Karpas-422 (cell line): ENCODE results near the gene ZNF582. TPM values are rescaled to one million over a fixed set of nuclear protein-coding genes. Genes with fewer than 3 reads are reported as not detected.
A peak's percentile ranks its signal among the peaks of the same experiment; 100 is the strongest.

ENCODE experiments used
- DNase-seq: peaks from one replicate; pipeline ENCODE4 v3.0.0-alpha.2; 2015
- H2AFZ ChIP-seq: fragments of 200-600 bp; sonication (generic); 2 replicates; pipeline ENCODE4 v1.6.1; 2014; ENCODE audit warnings: antibody characterized with exemption, low read length, mixed read lengths
- H3K27ac ChIP-seq: fragments of 200-600 bp; sonication (generic); 2 replicates; pipeline ENCODE4 v1.5.1; 2014; ENCODE audit warnings: mild to moderate bottlenecking, low read length, moderate library complexity
- H3K27me3 ChIP-seq: fragments of 200-600 bp; sonication (generic); 2 replicates; pipeline ENCODE4 v1.6.1; 2014; ENCODE audit warnings: low read length, mixed read lengths
- H3K36me3 ChIP-seq: fragments of 200-600 bp; sonication (generic); 2 replicates; pipeline ENCODE4 v1.6.1; 2014; ENCODE audit warnings: low read length, mixed read lengths; ENCODE audit not compliant: insufficient read depth
- H3K4me1 ChIP-seq: fragments of 200-600 bp; sonication (generic); 2 replicates; pipeline ENCODE4 v1.6.1; 2014; ENCODE audit warnings: mild to moderate bottlenecking, low read length, mixed read lengths
- H3K4me2 ChIP-seq: fragments of 200-600 bp; sonication (generic); 2 replicates; pipeline ENCODE4 v1.6.1; 2014; ENCODE audit warnings: low read length, low read depth, mild to moderate bottlenecking; ENCODE audit not compliant: poor library complexity, severe bottlenecking
- H3K4me3 ChIP-seq: fragments of 200-600 bp; sonication (generic); 2 replicates; pipeline ENCODE4 v1.5.1; 2014; ENCODE audit warnings: mild to moderate bottlenecking, antibody characterized with exemption, low read length, mixed read lengths
- H3K79me2 ChIP-seq: fragments of 200-600 bp; sonication (generic); 2 replicates; pipeline ENCODE4 v1.6.1; 2014; ENCODE audit warnings: mild to moderate bottlenecking, low read length, mixed read lengths
- H3K9ac ChIP-seq: fragments of 200-600 bp; sonication (generic); 2 replicates; pipeline ENCODE4 v1.6.0; 2014; ENCODE audit warnings: low read length
- H3K9me2 ChIP-seq: fragments of 200-600 bp; sonication (generic), shearing (Covaris generic); replicated peaks from 2 replicates; pipeline ENCODE4 v1.6.0; 2014; ENCODE audit warnings: mild to moderate bottlenecking, low read length, moderate library complexity; ENCODE audit not compliant: insufficient read depth
- H3K9me3 ChIP-seq: fragments of 300-700, 200-600 bp; sonication (generic); 2 replicates; pipeline ENCODE4 v1.6.1; 2014; ENCODE audit warnings: low read length, mixed read lengths
- H4K20me1 ChIP-seq: fragments of 200-600 bp; sonication (generic); 2 replicates; pipeline ENCODE4 v1.6.1; 2014; ENCODE audit warnings: mild to moderate bottlenecking, antibody characterized with exemption, low read length, low read depth; ENCODE audit not compliant: insufficient read depth
- total RNA-seq: library from RNA; depleted of rRNA; stranded (reverse); fragments of >200 nt; shearing (Covaris generic); gene quantifications from 2 replicates; pipeline ENCODE4 v1.2.3, GENCODE V29; 2014; ENCODE audit warnings: low replicate concordance; rRNA removed

Gene ZNF582
- 2.6 and 3.4 TPM in 2 replicates for total RNA-seq

DNA sequence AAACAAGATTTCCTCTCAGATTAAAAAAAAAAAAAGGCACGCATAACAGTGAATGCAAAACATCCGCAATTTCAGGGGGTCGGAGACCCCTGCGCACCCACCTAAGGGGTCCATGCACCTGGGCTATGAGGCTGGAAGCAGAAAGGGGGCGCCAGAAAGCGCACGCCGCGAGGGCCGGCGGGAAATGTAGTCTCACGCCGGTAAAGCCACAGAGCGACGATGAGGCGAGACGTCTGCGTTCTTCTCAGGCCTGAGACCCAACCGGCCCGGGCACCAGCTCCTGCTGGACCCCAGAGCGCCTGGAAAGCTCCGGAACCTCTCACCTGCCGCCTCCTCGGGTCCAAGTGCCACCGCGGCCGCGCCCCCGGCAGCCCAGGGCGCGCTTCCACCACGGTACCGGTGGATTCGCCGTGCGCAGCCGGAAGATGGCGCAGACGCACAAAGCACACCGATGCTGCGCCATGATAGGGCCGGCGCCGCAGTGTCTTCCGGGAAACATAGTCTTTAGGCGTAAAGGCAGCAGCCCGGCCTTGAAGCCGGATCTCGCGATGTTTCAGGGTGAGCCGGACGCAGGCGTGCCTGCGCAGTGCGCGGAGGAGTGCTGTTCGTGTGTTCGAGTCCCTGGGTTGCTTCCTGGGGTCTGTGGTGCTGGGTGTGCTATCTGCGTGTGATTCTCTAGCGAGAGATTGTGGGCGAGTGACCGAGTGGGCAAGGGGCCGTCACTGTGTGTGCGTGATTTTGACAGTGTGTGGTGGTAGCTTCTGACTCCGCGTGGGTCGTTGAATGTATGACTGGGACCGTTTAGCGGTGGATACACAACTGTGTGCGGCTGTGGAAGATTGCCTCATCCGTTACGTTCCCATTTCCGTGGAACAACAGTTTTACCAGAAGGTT, at the start of gene ZNF582:
Gene ZNF582 (minus strand): TSS at position 416 of the 894 bp plus-strand sequence. CDS start 1,782 bp downstream, outside the sequence.
- H3K79me2 ChIP-seq, result no peaks in the 10 kb centered on the region
- no peaks in the 10 kb centered on the region for H3K27me3 ChIP-seq
- DNase-seq, result peak; percentile 93
- no peaks in the 10 kb centered on the region for H3K4me1 ChIP-seq
- peaks cover 41% of the 10 kb centered on the region for H3K9me3 ChIP-seq
- no peaks in the 10 kb centered on the region for H3K9me2 ChIP-seq
- no peaks in the 10 kb centered on the region for H4K20me1 ChIP-seq
- H3K4me3 ChIP-seq, result peak within 1 kb of the TSS; percentile 68
- peak within 1 kb of the TSS; percentile 75 for H2AFZ ChIP-seq
- no peak within 1 kb of the TSS for H3K27ac ChIP-seq
- peak within 1 kb of the TSS; percentile 70 for H3K9ac ChIP-seq
- peak within 1 kb of the TSS; percentile 46 for H3K4me2 ChIP-seq
- no peaks in the 10 kb centered on the region for H3K36me3 ChIP-seq

DNA sequence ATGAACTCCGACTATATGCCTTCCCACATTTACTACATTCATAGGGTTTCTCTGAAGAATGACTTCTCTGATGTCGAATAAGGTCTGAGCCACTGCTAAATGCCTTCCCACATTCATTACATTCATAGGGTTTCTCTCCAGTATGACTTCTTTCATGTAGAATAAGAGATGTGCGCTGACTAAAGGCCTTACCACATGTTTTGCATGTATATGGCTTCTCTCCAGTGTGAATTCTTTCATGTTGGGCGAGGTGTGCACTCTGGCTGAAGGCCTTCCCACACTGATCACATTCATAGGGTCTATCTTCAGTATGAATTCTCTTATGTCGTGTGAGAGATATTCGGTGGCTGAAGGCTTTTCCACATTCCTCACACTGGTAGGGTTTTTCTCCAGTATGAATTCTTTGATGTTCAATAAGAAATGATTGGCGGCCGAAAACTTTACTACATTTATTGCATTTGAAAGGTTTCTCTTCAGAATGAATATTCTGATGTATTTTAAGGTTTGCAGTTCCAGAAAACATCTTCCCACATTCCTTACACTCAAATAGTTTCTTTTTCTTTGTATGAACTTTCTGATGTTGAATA, 48.0 kb upstream of the ZNF582 start:
- Histone ChIP-seq H3K79me2 (no peaks in the 10 kb centered on the region), H3K36me3 (peaks cover 6% of the 10 kb centered on the region; the same call in 1 of the 2 replicates), H3K9me2 (no peaks in the 10 kb centered on the region), H3K9ac (no peak overlapping the region), H2AFZ (no peak overlapping the region), H3K4me1 (no peaks in the 10 kb centered on the region), H3K27me3 (0 out of 2 replicates have a peak, but pooled peaks cover 5% of the 10 kb centered on the region), H3K27ac (no peak overlapping the region), H3K4me2 (no peak overlapping the region), H3K4me3 (0 out of 2 replicates have a peak overlapping the region, but pooled peaks have one; percentile 25), H3K9me3 (peaks cover 76% of the 10 kb centered on the region), H4K20me1 (no peaks in the 10 kb centered on the region)
- no peak for DNase-seq

DNA sequence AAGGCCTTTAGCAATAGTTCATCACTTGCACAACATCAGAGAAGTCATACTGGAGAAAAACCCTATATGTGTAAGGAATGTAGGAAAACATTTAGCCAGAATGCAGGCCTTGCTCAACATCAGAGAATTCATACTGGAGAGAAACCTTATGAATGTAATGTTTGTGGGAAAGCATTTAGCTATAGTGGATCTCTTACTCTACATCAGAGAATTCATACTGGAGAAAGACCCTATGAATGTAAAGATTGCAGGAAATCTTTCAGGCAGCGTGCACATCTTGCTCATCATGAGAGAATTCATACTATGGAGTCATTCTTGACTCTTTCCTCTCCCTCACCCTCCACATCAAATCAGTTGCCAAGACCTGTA, 30.6 kb upstream of the ZNF582 start:
- Histone ChIP-seq H4K20me1 (no peaks in the 10 kb centered on the region), H3K9me2 (no peaks in the 10 kb centered on the region), H3K4me2 (no peak overlapping the region), H3K9me3 (peaks cover 86% of the 10 kb centered on the region), H3K79me2 (no peaks in the 10 kb centered on the region), H3K27me3 (no peaks in the 10 kb centered on the region), H3K4me1 (no peaks in the 10 kb centered on the region), H2AFZ (no peak overlapping the region), H3K4me3 (no peak overlapping the region), H3K36me3 (peaks cover 41% of the 10 kb centered on the region), H3K9ac (no peak overlapping the region), H3K27ac (no peak overlapping the region)
- DNase-seq, result no peak

DNA sequence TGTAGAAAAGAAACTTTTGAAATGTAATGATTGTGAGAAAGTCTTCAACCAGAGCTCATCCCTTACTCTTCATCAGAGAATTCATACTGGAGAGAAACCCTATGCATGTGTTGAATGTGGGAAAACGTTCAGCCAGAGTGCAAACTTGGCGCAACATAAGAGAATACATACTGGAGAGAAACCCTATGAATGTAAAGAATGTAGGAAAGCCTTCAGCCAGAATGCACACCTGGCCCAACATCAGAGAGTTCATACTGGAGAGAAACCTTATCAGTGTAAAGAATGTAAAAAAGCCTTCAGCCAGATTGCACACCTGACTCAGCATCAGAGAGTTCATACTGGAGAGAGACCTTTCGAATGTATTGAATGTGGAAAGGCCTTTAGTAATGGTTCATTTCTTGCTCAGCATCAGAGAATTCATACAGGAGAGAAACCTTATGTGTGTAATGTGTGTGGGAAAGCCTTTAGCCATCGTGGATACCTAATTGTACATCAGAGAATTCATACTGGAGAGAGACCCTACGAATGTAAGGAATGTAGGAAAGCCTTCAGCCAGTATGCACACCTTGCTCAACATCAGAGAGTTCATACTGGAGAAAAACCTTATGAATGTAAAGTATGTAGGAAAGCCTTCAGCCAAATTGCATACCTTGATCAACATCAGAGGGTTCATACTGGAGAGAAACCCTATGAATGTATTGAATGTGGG, 30.1 kb upstream of the ZNF582 start:
- H3K79me2 ChIP-seq, result no peaks in the 10 kb centered on the region
- H3K4me1 ChIP-seq, result no peaks in the 10 kb centered on the region
- no peaks in the 10 kb centered on the region for H3K9me2 ChIP-seq
- H2AFZ ChIP-seq, result no peak overlapping the region
- 0 out of 2 replicates have a peak overlapping the region, but pooled peaks have one; percentile 2 for H3K4me3 ChIP-seq
- H3K9me3 ChIP-seq, result peaks cover 88% of the 10 kb centered on the region
- H4K20me1 ChIP-seq, result no peaks in the 10 kb centered on the region
- no peak overlapping the region for H3K4me2 ChIP-seq
- peaks cover 47% of the 10 kb centered on the region for H3K36me3 ChIP-seq
- DNase-seq, result peak; percentile 47
- H3K27me3 ChIP-seq, result no peaks in the 10 kb centered on the region
- H3K27ac ChIP-seq, result no peak overlapping the region
- H3K9ac ChIP-seq, result no peak overlapping the region

DNA sequence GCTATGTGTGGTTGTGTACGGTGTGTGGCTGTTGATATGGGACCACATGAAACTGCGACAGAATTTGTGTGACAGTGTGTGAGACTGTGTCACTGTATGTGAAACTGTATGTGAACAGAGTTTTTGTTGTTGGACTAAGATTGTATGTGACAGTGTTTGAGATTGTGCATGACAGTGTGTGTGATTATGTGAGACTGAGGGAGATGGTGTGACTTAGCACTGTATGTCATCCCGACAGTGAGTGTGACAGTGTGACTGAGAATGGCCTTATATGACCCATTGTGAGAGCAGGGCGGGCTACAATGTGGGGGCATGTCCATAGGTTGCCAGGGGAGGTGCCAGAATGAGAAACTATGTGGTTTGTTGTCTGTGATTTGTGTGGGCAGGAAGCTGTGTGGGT, 11.7 kb upstream of the ZNF582 start:
- Histone ChIP-seq H3K79me2 (peaks cover 19% of the 10 kb centered on the region), H3K9ac (peak overlapping the region; percentile 82; the same call in 1 of the 2 replicates), H3K4me3 (peak overlapping the region; percentile 79), H3K9me3 (peaks cover 57% of the 10 kb centered on the region), H3K9me2 (no peaks in the 10 kb centered on the region), H3K27ac (no peak overlapping the region), H2AFZ (peak overlapping the region; percentile 85; the same call in 1 of the 2 replicates), H4K20me1 (no peaks in the 10 kb centered on the region), H3K4me1 (peaks cover 18% of the 10 kb centered on the region), H3K4me2 (peak overlapping the region; percentile 98), H3K36me3 (peaks cover 38% of the 10 kb centered on the region), H3K27me3 (no peaks in the 10 kb centered on the region)
- no peak for DNase-seq

DNA sequence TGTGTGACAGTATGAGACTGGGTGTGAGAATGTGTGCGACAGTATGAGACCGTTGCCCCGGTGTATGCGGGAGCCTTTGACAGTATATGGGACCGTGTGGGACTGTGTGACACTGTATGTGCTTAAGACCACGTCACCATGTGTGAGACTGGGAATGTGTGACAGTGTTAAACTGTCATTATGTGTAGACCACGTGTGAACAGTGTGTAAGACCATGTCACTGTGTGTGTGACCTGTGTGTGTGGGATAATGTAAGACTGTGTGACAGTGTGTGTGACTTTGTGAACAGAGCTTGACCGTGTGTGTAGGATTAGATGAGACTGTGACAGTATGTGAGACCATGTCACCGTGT, 11.3 kb upstream of the ZNF582 start:
- H3K9me3 ChIP-seq, result peaks cover 58% of the 10 kb centered on the region
- H3K27ac ChIP-seq, result no peak overlapping the region
- H3K4me2 ChIP-seq, result peak overlapping the region; percentile 98

DNA sequence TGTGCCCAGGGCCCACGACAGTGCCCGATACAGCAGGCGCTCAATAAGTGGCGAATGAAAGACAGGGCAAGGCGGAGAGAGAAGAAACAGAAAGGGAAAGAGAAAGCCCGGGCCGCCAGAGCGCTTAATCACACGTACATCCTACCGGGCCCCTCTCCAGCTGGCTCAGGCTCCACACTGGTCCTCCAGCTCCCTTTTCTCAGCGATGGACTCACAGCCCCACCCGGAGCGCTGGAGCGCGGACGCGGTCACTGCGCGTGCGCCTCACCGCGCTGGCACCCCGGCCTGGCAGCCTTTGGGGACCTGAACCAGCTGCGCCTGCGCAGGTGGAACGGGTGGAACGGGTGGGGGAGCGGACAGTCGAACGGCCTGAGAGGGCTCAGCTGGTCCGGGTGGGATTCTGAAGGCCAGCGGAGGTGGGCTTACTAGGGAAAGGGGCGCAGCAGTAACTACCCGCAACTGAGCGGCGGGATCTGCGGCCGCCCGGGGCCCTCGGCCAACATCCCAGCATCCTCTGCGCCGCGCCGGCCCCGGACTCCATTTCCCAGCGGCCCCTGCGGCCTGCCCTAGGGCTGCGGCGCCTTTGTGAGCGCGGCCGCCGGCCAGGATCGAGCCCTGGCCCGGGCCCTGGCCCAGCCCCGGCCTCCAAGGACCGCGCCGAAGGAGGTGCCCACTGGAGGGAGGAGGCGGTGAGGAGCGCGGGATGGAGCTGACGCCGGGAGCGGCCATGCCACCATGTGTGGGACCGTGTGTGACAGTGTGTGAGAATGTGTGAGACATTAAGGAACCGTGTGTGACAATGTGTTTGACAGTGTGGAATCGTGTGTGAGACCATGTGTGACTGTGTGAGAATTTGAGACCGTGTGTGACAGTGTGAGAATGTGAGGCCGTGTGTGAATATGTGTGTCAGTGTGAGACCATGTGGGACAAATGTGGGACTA, 10.7 kb upstream of the ZNF582 start, which contains the start of gene ZNF583:
Gene ZNF583 (plus strand): TSS at position 569 of the 941 bp plus-strand sequence. CDS start 2,783 bp downstream, outside the sequence.
- no peaks in the 10 kb centered on the region for H4K20me1 ChIP-seq
- H3K4me3 ChIP-seq, result peak within 1 kb of the TSS; percentile 79
- no peaks in the 10 kb centered on the region for H3K9me2 ChIP-seq
- peak within 1 kb of the TSS; percentile 98 for H3K4me2 ChIP-seq
- no peak within 1 kb of the TSS for H3K27ac ChIP-seq
- peak within 1 kb of the TSS; percentile 82 for H3K9ac ChIP-seq
- peak; percentile 97 for DNase-seq
- peak within 1 kb of the TSS; percentile 85 for H2AFZ ChIP-seq
- peaks cover 18% of the 10 kb centered on the region for H3K4me1 ChIP-seq
- H3K9me3 ChIP-seq, result peaks cover 59% of the 10 kb centered on the region
- no peaks in the 10 kb centered on the region for H3K27me3 ChIP-seq
- H3K36me3 ChIP-seq, result peaks cover 35% of the 10 kb centered on the region
- peaks cover 19% of the 10 kb centered on the region for H3K79me2 ChIP-seq

More for the DNA sequence above, 11.3 kb upstream of the ZNF582 start:
- Histone ChIP-seq H4K20me1 (no peaks in the 10 kb centered on the region), H3K9ac (peak overlapping the region; percentile 82), H3K9me2 (no peaks in the 10 kb centered on the region), H3K36me3 (peaks cover 35% of the 10 kb centered on the region), H3K79me2 (peaks cover 19% of the 10 kb centered on the region), H2AFZ (peak overlapping the region; percentile 85), H3K4me1 (peaks cover 18% of the 10 kb centered on the region), H3K27me3 (no peaks in the 10 kb centered on the region), H3K4me3 (peak overlapping the region; percentile 79)
- DNase-seq, result no peak
